Central memory CD8-positive, alpha-beta T cell (primary cell): ENCODE results near the gene NDUFA11.

ENCODE experiments used
- ATAC-seq: fragments of 150-1000 bp; cut with Tn5 transposase; replicated peaks from 2 replicates; pipeline ENCODE4 v1.10.0; 2022; ENCODE audit warnings: mild to moderate bottlenecking, moderate FRiP score, moderate number of reproducible peaks; ENCODE audit not compliant: poor library complexity, severe bottlenecking; ENCODE audit errors: extremely low read depth
- DNase-seq, 2 donors: peaks; one replicate each; pipeline ENCODE4 v3.0.0; 2021; ENCODE audit warnings: low spot score in 2 of 2
- H3K27ac Mint-ChIP-seq: one replicate; pipeline ENCODE4 v1.8.0; 2022; ENCODE audit warnings: low read depth, mild to moderate bottlenecking, moderate library complexity, mixed read lengths
- H3K27me3 Mint-ChIP-seq: one replicate; pipeline ENCODE4 v1.8.0; 2022; ENCODE audit warnings: mixed read lengths
- H3K36me3 Mint-ChIP-seq: one replicate; pipeline ENCODE4 v1.8.0; 2022; ENCODE audit warnings: mild to moderate bottlenecking, moderate library complexity, mixed read lengths; ENCODE audit not compliant: insufficient read depth
- H3K4me1 Mint-ChIP-seq: one replicate; pipeline ENCODE4 v1.8.0; 2022; ENCODE audit warnings: mixed read lengths
- H3K4me3 Mint-ChIP-seq: one replicate; pipeline ENCODE4 v1.8.0; 2022; ENCODE audit warnings: mild to moderate bottlenecking, moderate library complexity, mixed read lengths
- H3K9me3 Mint-ChIP-seq: one replicate; pipeline ENCODE4 v1.8.0; 2022; ENCODE audit warnings: mixed read lengths

The NDUFA11 gene

GRCh38 chr19:5903624-5904351 is at the start of gene NDUFA11:
Gene NDUFA11 (minus strand): TSS chr19:5903790. CDS start chr19:5903708, 82 bp downstream.
- ATAC-seq, result peak; percentile 45
- Mint-ChIP-seq H3K9me3 (no peaks in the 10 kb centered on the region), H3K36me3 (peaks cover 35% of the 10 kb centered on the region), H3K27ac (peak within 1 kb of the TSS; percentile 99), H3K4me3 (peak within 1 kb of the TSS; percentile 92), H3K4me1 (peaks cover 38% of the 10 kb centered on the region), H3K27me3 (no peaks in the 10 kb centered on the region)
- peak; percentile 93 to 96 for DNase-seq

GRCh38 chr19:5953030-5953589 is 49.5 kb upstream of the NDUFA11 start:
- peak overlapping the region; percentile 64 for H3K4me3 Mint-ChIP-seq
- peak overlapping the region; percentile 85 for H3K27ac Mint-ChIP-seq
- H3K36me3 Mint-ChIP-seq, result peaks cover 11% of the 10 kb centered on the region
- no peaks in the 10 kb centered on the region for H3K27me3 Mint-ChIP-seq
- ATAC-seq (no peak), DNase-seq (no peak)
- H3K9me3 Mint-ChIP-seq, result no peaks in the 10 kb centered on the region
- peaks cover 85% of the 10 kb centered on the region for H3K4me1 Mint-ChIP-seq

GRCh38 chr19:5952193-5953029 is 48.8 kb upstream of the NDUFA11 start:
- H3K4me3 Mint-ChIP-seq, result peak overlapping the region; percentile 64
- H3K9me3 Mint-ChIP-seq, result no peaks in the 10 kb centered on the region
- H3K27ac Mint-ChIP-seq, result peak overlapping the region; percentile 85
- H3K4me1 Mint-ChIP-seq, result peaks cover 83% of the 10 kb centered on the region
- peaks cover 15% of the 10 kb centered on the region for H3K36me3 Mint-ChIP-seq
- ATAC-seq, result no peak
- DNase-seq, result no peak
- H3K27me3 Mint-ChIP-seq, result no peaks in the 10 kb centered on the region

GRCh38 chr19:5951338-5951861 is 47.8 kb upstream of the NDUFA11 start:
- Mint-ChIP-seq H3K36me3 (peaks cover 15% of the 10 kb centered on the region), H3K4me1 (peaks cover 77% of the 10 kb centered on the region), H3K4me3 (peak overlapping the region; percentile 38), H3K27me3 (no peaks in the 10 kb centered on the region), H3K27ac (peak overlapping the region; percentile 58), H3K9me3 (no peaks in the 10 kb centered on the region)
- DNase-seq (no peak), ATAC-seq (no peak)

GRCh38 chr19:5950741-5951140 is 47.2 kb upstream of the NDUFA11 start:
- DNase-seq, result no peak
- peak overlapping the region; percentile 58 for H3K27ac Mint-ChIP-seq
- peak overlapping the region; percentile 36 for H3K4me3 Mint-ChIP-seq
- H3K4me1 Mint-ChIP-seq, result peaks cover 77% of the 10 kb centered on the region
- H3K36me3 Mint-ChIP-seq, result peaks cover 12% of the 10 kb centered on the region
- no peaks in the 10 kb centered on the region for H3K9me3 Mint-ChIP-seq
- no peaks in the 10 kb centered on the region for H3K27me3 Mint-ChIP-seq
- no peak for ATAC-seq

- peaks cover 12% of the 10 kb centered on the region for H3K36me3 Mint-ChIP-seq
- H3K27ac Mint-ChIP-seq, result peak overlapping the region; percentile 58
- H3K27me3 Mint-ChIP-seq, result no peaks in the 10 kb centered on the region
- DNase-seq (no peak), ATAC-seq (peak; percentile 37)
- peaks cover 86% of the 10 kb centered on the region for H3K4me1 Mint-ChIP-seq
- no peaks in the 10 kb centered on the region for H3K9me3 Mint-ChIP-seq
- peak overlapping the region; percentile 36 for H3K4me3 Mint-ChIP-seq
Measured at GRCh38 chr19:5949792-5950305, 46.3 kb upstream of the NDUFA11 start.

- Mint-ChIP-seq H3K27me3 (no peaks in the 10 kb centered on the region), H3K36me3 (peaks cover 13% of the 10 kb centered on the region), H3K9me3 (no peaks in the 10 kb centered on the region), H3K4me3 (peak overlapping the region; percentile 36), H3K27ac (peak overlapping the region; percentile 58), H3K4me1 (peaks cover 86% of the 10 kb centered on the region)
- ATAC-seq, result peak; percentile 19
- no peak for DNase-seq
Measured at GRCh38 chr19:5948752-5949564, 45.4 kb upstream of the NDUFA11 start.

GRCh38 chr19:5947435-5947834 is 43.8 kb upstream of the NDUFA11 start:
- H3K4me3 Mint-ChIP-seq, result no peak overlapping the region
- no peaks in the 10 kb centered on the region for H3K9me3 Mint-ChIP-seq
- ATAC-seq, result no peak
- H3K36me3 Mint-ChIP-seq, result peaks cover 13% of the 10 kb centered on the region
- H3K27me3 Mint-ChIP-seq, result no peaks in the 10 kb centered on the region
- peak overlapping the region; percentile 58 for H3K27ac Mint-ChIP-seq
- DNase-seq, result no peak
- peaks cover 73% of the 10 kb centered on the region for H3K4me1 Mint-ChIP-seq

- Mint-ChIP-seq H3K36me3 (peaks cover 16% of the 10 kb centered on the region), H3K9me3 (no peaks in the 10 kb centered on the region), H3K4me3 (no peak overlapping the region), H3K4me1 (peaks cover 37% of the 10 kb centered on the region), H3K27ac (no peak overlapping the region), H3K27me3 (no peaks in the 10 kb centered on the region)
- DNase-seq (no peak), ATAC-seq (no peak)
Measured at GRCh38 chr19:5943623-5944022, 40.0 kb upstream of the NDUFA11 start.

GRCh38 chr19:5943045-5943444 is 39.5 kb upstream of the NDUFA11 start:
- H3K9me3 Mint-ChIP-seq, result no peaks in the 10 kb centered on the region
- H3K4me1 Mint-ChIP-seq, result peaks cover 33% of the 10 kb centered on the region
- DNase-seq, result no peak
- H3K4me3 Mint-ChIP-seq, result no peak overlapping the region
- no peak overlapping the region for H3K27ac Mint-ChIP-seq
- H3K36me3 Mint-ChIP-seq, result peaks cover 16% of the 10 kb centered on the region
- ATAC-seq, result no peak
- H3K27me3 Mint-ChIP-seq, result no peaks in the 10 kb centered on the region

- Mint-ChIP-seq H3K36me3 (peaks cover 17% of the 10 kb centered on the region), H3K27me3 (no peaks in the 10 kb centered on the region), H3K27ac (no peak overlapping the region), H3K4me1 (peaks cover 28% of the 10 kb centered on the region), H3K9me3 (no peaks in the 10 kb centered on the region), H3K4me3 (no peak overlapping the region)
- DNase-seq (no peak), ATAC-seq (no peak)
Measured at GRCh38 chr19:5941673-5942072, 38.1 kb upstream of the NDUFA11 start.
